H1 (cell line): Measurements from ENCODE around the gene SLC22A23. TPM values are rescaled to one million over a fixed set of nuclear protein-coding genes. Genes with fewer than 3 reads are reported as not detected.

Experiments used
- CTCF ChIA-PET: fragments of 300-600 bp; sonication (Branson Sonifier 250); formaldehyde crosslinking; loops from one replicate; lab custom pipeline; 2021; ENCODE audit not compliant: partially characterized antibody; lab: Charles Lee
- POLR2A ChIA-PET: fragments of 300-600 bp; sonication (Branson Sonifier 250); formaldehyde crosslinking; loops from one replicate; lab custom pipeline; 2021; ENCODE audit warnings: inconsistent platforms; ENCODE audit not compliant: partially characterized antibody; lab: Charles Lee
- DNase-seq, 2 experiments: peaks; one replicate each; pipeline versions ENCODE4 v3.0.0 to v3.0.0-alpha.2; 2010 to 2022; ENCODE audit warnings: low spot score in 2 of 2, low read depth in 1 of 2, mixed read lengths in 1 of 2
- FAIRE-seq: peaks from 2 replicates; lab custom pipeline; 2011; peaks lifted over from hg19 to GRCh38; lab: Jason Lieb, UNC
- H2AFZ ChIP-seq: 2 replicates; pipeline ENCODE4 v1.8.1; 2012; ENCODE audit warnings: low read length, inconsistent platforms
- H2AK5ac ChIP-seq: 2 replicates; pipeline ENCODE4 v1.6.1; 2013; ENCODE audit warnings: low read depth, low read length
- H2BK120ac ChIP-seq: replicated peaks from 2 replicates; pipeline ENCODE3; 2013; ENCODE audit warnings: low read depth, low read length, inconsistent platforms
- H2BK12ac ChIP-seq: 2 replicates; pipeline ENCODE4 v1.6.1; 2013; ENCODE audit warnings: low read depth, low read length
- H2BK15ac ChIP-seq: 2 replicates; pipeline ENCODE4 v1.6.1; 2013; ENCODE audit warnings: low read length
- H2BK20ac ChIP-seq: 2 replicates; pipeline ENCODE4 v1.6.1; 2013; ENCODE audit warnings: low read length
- H2BK5ac ChIP-seq: 2 replicates; pipeline ENCODE4 v1.6.1; 2013; ENCODE audit warnings: low read depth, low read length
- H3K14ac ChIP-seq: 2 replicates; pipeline ENCODE4 v1.6.1; 2013; ENCODE audit warnings: inconsistent platforms; ENCODE audit not compliant: insufficient read length
- H3K18ac ChIP-seq: 2 replicates; pipeline ENCODE4 v1.6.1; 2013; ENCODE audit warnings: low read length; ENCODE audit errors: extremely low read depth
- H3K23ac ChIP-seq: 2 replicates; pipeline ENCODE4 v1.6.1; 2013; ENCODE audit warnings: inconsistent platforms; ENCODE audit not compliant: insufficient read length
- H3K23me2 ChIP-seq: 2 replicates; pipeline ENCODE4 v1.6.1; 2013; ENCODE audit warnings: low read depth, low read length
- H3K27ac ChIP-seq: 2 replicates; pipeline ENCODE4 v1.6.1; 2011; ENCODE audit warnings: low read depth, low read length, inconsistent platforms
- H3K27me3 ChIP-seq, 4 experiments: replicated peaks in 1 of 4; 1 replicate in 1 of 4; 2 replicates in 3 of 4; pipeline versions ENCODE4 v1.6.1 to v1.8.1; 2011 to 2013; ENCODE audit warnings: low read length in 3 of 4, mild to moderate bottlenecking in 3 of 4, inconsistent platforms in 2 of 4, mixed read lengths in 2 of 4, moderate library complexity in 1 of 4; ENCODE audit not compliant: control insufficient read depth in 3 of 4, insufficient read depth in 3 of 4; ENCODE audit errors: extremely low read depth in 1 of 4
- H3K36me3 ChIP-seq, 4 experiments: 2 replicates each; pipeline versions ENCODE4 v1.6.1 to v1.8.1; 2011 to 2013; ENCODE audit warnings: mild to moderate bottlenecking in 4 of 4, low read length in 3 of 4, moderate library complexity in 2 of 4, control low read depth in 1 of 4, inconsistent platforms in 1 of 4; ENCODE audit not compliant: insufficient read depth in 4 of 4, control insufficient read depth in 2 of 4
- H3K4ac ChIP-seq: replicated peaks from 2 replicates; pipeline ENCODE3; 2013; ENCODE audit warnings: low read length, low read depth, mixed read lengths, inconsistent platforms; ENCODE audit not compliant: insufficient read length
- H3K4me1 ChIP-seq, 4 experiments: replicated peaks in 1 of 4; 1 replicate in 1 of 4; 2 replicates in 3 of 4; pipeline versions ENCODE4 v1.6.1 to v1.8.1; 2011 to 2013; ENCODE audit warnings: low read length in 3 of 4, inconsistent platforms in 2 of 4, mixed read lengths in 1 of 4; ENCODE audit not compliant: insufficient read depth in 4 of 4, control insufficient read depth in 3 of 4
- H3K4me2 ChIP-seq, 2 experiments: 2 replicates each; pipeline versions ENCODE4 v1.6.1 to v1.8.1; 2011 to 2013; ENCODE audit warnings: low read depth in 2 of 2, low read length in 2 of 2, control low read depth in 1 of 2, inconsistent platforms in 1 of 2, mild to moderate bottlenecking in 1 of 2; ENCODE audit not compliant: insufficient read depth in 1 of 2
- H3K4me3 ChIP-seq, 4 experiments: fragments of 200-600, 300-600 bp in 1 of 4; sonication (generic), shearing (Covaris generic), sonication (Bioruptor Twin) in 1 of 4; 2 replicates each; pipeline versions ENCODE4 v1.5.1 to v1.8.1; 2011 to 2016; ENCODE audit warnings: low read length in 4 of 4, low read depth in 3 of 4, control low read depth in 2 of 4, inconsistent platforms in 2 of 4, mild to moderate bottlenecking in 2 of 4, mixed read lengths in 1 of 4, moderate library complexity in 1 of 4; ENCODE audit not compliant: insufficient read depth in 2 of 4; ENCODE audit errors: extremely low read depth in 1 of 4
- H3K56ac ChIP-seq: replicated peaks from 2 replicates; pipeline ENCODE3; 2013; ENCODE audit warnings: low read depth, mild to moderate bottlenecking, mixed read lengths, low read length, inconsistent platforms; ENCODE audit not compliant: insufficient read length
- H3K79me1 ChIP-seq: 2 replicates; pipeline ENCODE4 v1.6.1; 2013; ENCODE audit warnings: low read depth, low read length, control low read depth
- H3K79me2 ChIP-seq, 2 experiments: 2 replicates each; pipeline versions ENCODE4 v1.6.1 to v1.8.1; 2012 to 2013; ENCODE audit warnings: low read length in 2 of 2, mild to moderate bottlenecking in 2 of 2, inconsistent platforms in 1 of 2; ENCODE audit not compliant: insufficient read depth in 2 of 2, control insufficient read depth in 1 of 2
- H3K9ac ChIP-seq, 4 experiments: replicated peaks in 1 of 4; 1 replicate in 1 of 4; 2 replicates in 3 of 4; pipeline versions ENCODE4 v1.6.1 to v1.8.1; 2011 to 2013; ENCODE audit warnings: low read depth in 3 of 4, low read length in 3 of 4, control low read depth in 2 of 4, mild to moderate bottlenecking in 2 of 4, moderate library complexity in 2 of 4, inconsistent platforms in 1 of 4; ENCODE audit errors: extremely low read depth in 1 of 4
- H3K9me3 ChIP-seq, 2 experiments: 2 replicates each; pipeline versions ENCODE4 v1.6.1 to v1.8.1; 2012 to 2013; ENCODE audit warnings: mild to moderate bottlenecking in 2 of 2, moderate library complexity in 2 of 2, control low read depth in 1 of 2, inconsistent platforms in 1 of 2, low read depth in 1 of 2, low read length in 1 of 2, mixed read lengths in 1 of 2; ENCODE audit not compliant: insufficient read depth in 2 of 2
- H4K20me1 ChIP-seq, 2 experiments: replicated peaks in 1 of 2; 2 replicates each; pipeline versions ENCODE3 to v1.8.1; 2011 to 2013; ENCODE audit warnings: inconsistent platforms in 2 of 2, low read length in 2 of 2, mild to moderate bottlenecking in 1 of 2; ENCODE audit not compliant: insufficient read depth in 2 of 2, control insufficient read depth in 1 of 2
- H4K5ac ChIP-seq: 2 replicates; pipeline ENCODE4 v1.6.1; 2013; ENCODE audit warnings: low read length, low read depth, mixed read lengths, inconsistent platforms; ENCODE audit not compliant: insufficient read length
- H4K8ac ChIP-seq: 2 replicates; pipeline ENCODE4 v1.8.0; 2013; ENCODE audit warnings: mild to moderate bottlenecking, moderate library complexity, low read length, inconsistent platforms; ENCODE audit not compliant: insufficient read depth; ENCODE audit errors: extremely low read depth
- H4K91ac ChIP-seq: replicated peaks from 2 replicates; pipeline ENCODE3; 2013; ENCODE audit warnings: low read length, mixed read lengths, inconsistent platforms; ENCODE audit not compliant: insufficient read length
- FOSL1 ChIP-seq: IDR thresholded peaks from 2 replicates; pipeline ENCODE4 v1.6.1; 2011; ENCODE audit warnings: mild to moderate bottlenecking, low read depth, low read length, moderate library complexity; ENCODE audit not compliant: insufficient read depth
- SIN3A ChIP-seq, 2 experiments: IDR thresholded peaks in 1 of 2; conservative IDR thresholded peaks in 1 of 2; 2 replicates each; pipeline ENCODE4 v1.6.1; 2011 to 2012; ENCODE audit warnings: low read length in 2 of 2, improper control_type of control experiment in 1 of 2, low read depth in 1 of 2, mild to moderate bottlenecking in 1 of 2
- WGBS, 2 experiments: shearing (Covaris generic) in 1 of 2; methylation state at CpG; one replicate each; pipeline versions ENCODE4 v1.1.6 to v1.1.7; 2013 to 2015; ENCODE audit warnings: low lambda C conversion rate in 2 of 2, mixed read lengths in 2 of 2, inconsistent platforms in 1 of 2, low coverage in 1 of 2, missing lambda C conversion rate in 1 of 2; ENCODE audit not compliant: insufficient replicate concordance in 2 of 2, insufficient coverage in 1 of 2, insufficient read length in 1 of 2; ENCODE audit errors: extremely low coverage in 1 of 2, missing lambda C conversion rate in 1 of 2; 5-methylcytosine and 5-hydroxymethylcytosine counted together
- polyA plus RNA-seq, 7 experiments: library from polyadenylated mRNA; depleted of rRNA in 3 of 7; stranded (reverse) in 5 of 7; unstranded in 2 of 7; fragments of >200 nt in 5 of 7; fragments of 200-250 nt in 2 of 7; gene quantifications; 1 replicate in 5 of 7; 2 replicates in 1 of 7; 4 replicates in 1 of 7; pipeline versions ENCODE4 v1.2.1 to v1.2.3, GENCODE V29; 2011 to 2013; ENCODE audit warnings: missing spikeins in 2 of 7, mixed read lengths in 2 of 7
- total RNA-seq: library from RNA; stranded (reverse); fragmentation: NEBNext Ultra II Directional; extraction: Animal tissue kit (Norgen Biotek cat#: 25700); gene quantifications from 2 replicates; pipeline ENCODE4 v1.2.1, GENCODE V29; 2021

SLC22A23 gene
- total and polyA plus RNA-seq, 2 of the 8 experiments (the other 6 are each of a cell fraction or from before 2014, with no cell fraction given), result 9.9 to 38.4 TPM

GRCh38 chr6:3484946-3485345 is 28.1 kb upstream of the SLC22A23 start:
- Histone ChIP-seq H3K14ac (no peak overlapping the region), H4K8ac (no peak overlapping the region; the same call in 1 of the 2 replicates), H3K23ac (no peak overlapping the region), H3K4me2 (no peak overlapping the region), H4K20me1 (no peaks in the 10 kb centered on the region), H2BK12ac (no peak overlapping the region), H3K56ac (no peak overlapping the region), H2BK15ac (no peak overlapping the region), H3K27me3 (no peaks in the 10 kb centered on the region; a peak in 1 of 7 replicates), H2BK20ac (no peak overlapping the region), H2AK5ac (no peak overlapping the region), H3K4me1 (peaks cover 7 to 16% (median 9%) of the 10 kb centered on the region in 4 experiments), H3K9ac (no peak overlapping the region), H4K5ac (no peak overlapping the region), H3K27ac (no peak overlapping the region), H3K4me3 (no peak overlapping the region), H3K18ac (no peak overlapping the region), H4K91ac (no peak overlapping the region), H2AFZ (no peak overlapping the region), H3K9me3 (peaks cover 4% of the 10 kb centered on the region in 2 experiments; a peak in 3 of 4 replicates), H3K4ac (no peak overlapping the region), H2BK5ac (no peak overlapping the region), H3K36me3 (no peaks in the 10 kb centered on the region), H3K79me1 (no peaks in the 10 kb centered on the region), H3K79me2 (no peaks in the 10 kb centered on the region), H2BK120ac (no peak overlapping the region), H3K23me2 (no peaks in the 10 kb centered on the region; the same call in 1 of the 2 replicates)
- TF ChIP-seq FOSL1 (no peak), SIN3A (conservative IDR thresholded peaks at IDR 0.05 in 1 of 2, IDR thresholded peaks at IDR 0.05 in 1 of 2; ENCODE audit: low read depth in 1 of 2, low read length in 2 of 2) (no peak)
- DNase-seq (no peak), FAIRE-seq (no peak)
- CTCF ChIA-PET, result interaction anchor here (1.3 to 1.6 kb wide), 2 partner anchors 13 to 16 kb away, joined by 3 read pairs; no protein-coding TSS in a partner anchor
- POLR2A ChIA-PET, result no interaction called here
- 84% methylated on average over 11 of the region's 11 CpGs; no CpG with 5 or more reads in 1 of the 2 experiments for WGBS, 2 experiments
